Naive thymus-derived CD8-positive, alpha-beta T cell (primary cell): Measurements from ENCODE around the gene C5orf63. TPM values are rescaled to one million over a fixed set of nuclear protein-coding genes. Genes with fewer than 3 reads are reported as not detected.
A peak's percentile ranks its signal among the peaks of the same experiment; 100 is the strongest.
"Not testable (repeated sequence)": the region's sequence is repeated elsewhere in the genome, so short reads cannot be mapped to it uniquely, and the experiment has no call there.

Experiments used
- ATAC-seq, 2 donors: fragments of 150-1000 bp; cut with Tn5 transposase in 1 of 2; sonication (Bioruptor Pico), chemical (Tn5 transposase) in 1 of 2; 1 replicate in 1 of 2; 2 replicates in 1 of 2; pipeline ENCODE4 v1.10.0; 2021; ENCODE audit warnings: mild to moderate bottlenecking in 2 of 2, moderate library complexity in 2 of 2
- POLR2A ChIA-PET: fragments of 350-600 bp; sonication (Branson Sonifier 250); formaldehyde crosslinking; loops from one replicate; lab custom pipeline; 2021; ENCODE audit warnings: antibody characterized with exemption; lab: Charles Lee
- DNase-seq, 10 donors: peaks; one replicate each; pipeline versions ENCODE4 v3.0.0 to v3.0.0-alpha.2; 2020 to 2022
- H3K27ac Mint-ChIP-seq, 10 donors: one replicate each; pipeline ENCODE4 v1.8.0; 2020 to 2022; ENCODE audit warnings: mild to moderate bottlenecking in 10 of 10, mixed read lengths in 10 of 10, moderate library complexity in 4 of 10, inconsistent platforms in 1 of 10
- H3K27me3 Mint-ChIP-seq, 5 donors: one replicate each; pipeline ENCODE4 v1.8.0; 2021 to 2022; ENCODE audit warnings: mixed read lengths in 5 of 5
- H3K36me3 Mint-ChIP-seq, 3 donors: one replicate each; pipeline ENCODE4 v1.8.0; 2020 to 2022; ENCODE audit warnings: mixed read lengths in 3 of 3, mild to moderate bottlenecking in 2 of 3, inconsistent platforms in 1 of 3
- H3K4me1 Mint-ChIP-seq, 4 donors: one replicate each; pipeline ENCODE4 v1.8.0; 2021 to 2022; ENCODE audit warnings: mixed read lengths in 4 of 4
- H3K4me3 Mint-ChIP-seq, 10 donors: one replicate each; pipeline ENCODE4 v1.8.0; 2020 to 2022; ENCODE audit warnings: mild to moderate bottlenecking in 10 of 10, mixed read lengths in 10 of 10, moderate library complexity in 6 of 10, inconsistent platforms in 1 of 10
- H3K9me3 Mint-ChIP-seq, 9 donors: one replicate each; pipeline ENCODE4 v1.8.0; 2020 to 2022; ENCODE audit warnings: mixed read lengths in 9 of 9, mild to moderate bottlenecking in 3 of 9, inconsistent platforms in 1 of 9, moderate library complexity in 1 of 9
- polyA plus RNA-seq, 3 donors: library from polyadenylated mRNA; unstranded; fragments of 300-500 nt; fragmentation: Illumina TruSeq; gene quantifications; one replicate each; pipeline ENCODE4 v1.2.3, GENCODE V29; 2021
- total RNA-seq, 8 experiments: library from RNA in 2 of 8; stranded (reverse) in 2 of 8; gene quantifications; one replicate each; pipeline ENCODE4 v1.2.3 and lab custom pipeline; 2021 to 2026

Gene C5orf63
- total and polyA plus RNA-seq, 5 experiments from 2014 or later: 4.2 to 23.7 (median 5.7) TPM

- H3K27ac Mint-ChIP-seq: no peak overlapping the region
- H3K36me3 Mint-ChIP-seq: peaks cover 0 to 2% (median 0%) of the 10 kb centered on the region in 3 donors
- POLR2A ChIA-PET: no interaction called here
These were observed 61.2 kb downstream of the C5orf63 start for GRCh38 chr5:127011961-127012644.

DNA sequence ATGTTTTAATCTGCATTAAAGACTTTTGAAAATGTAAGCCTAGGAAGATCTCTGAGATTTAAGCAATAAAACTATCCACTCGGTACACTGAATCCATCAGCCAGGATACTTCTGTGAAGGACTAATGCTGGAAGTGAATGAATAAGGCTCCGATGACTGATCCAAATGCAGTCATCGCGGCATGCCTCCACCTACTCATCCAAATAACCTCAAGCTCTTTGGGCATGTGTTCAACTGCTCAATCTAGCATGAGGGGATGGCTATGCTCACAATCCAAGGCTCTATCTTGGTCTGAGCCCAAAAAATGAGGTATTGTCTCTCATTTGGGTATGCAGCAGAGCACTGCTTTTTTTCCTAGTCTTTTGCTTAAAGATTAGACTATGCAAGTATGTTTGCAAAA is 62.1 kb downstream of the C5orf63 start:
- POLR2A ChIA-PET: interaction anchor here (0.6 kb wide), 1 partner anchor 161 kb away, joined by 3 read pairs; no protein-coding TSS in a partner anchor
- no peak overlapping the region for H3K27ac Mint-ChIP-seq
- no peaks in the 10 kb centered on the region for H3K27me3 Mint-ChIP-seq
- DNase-seq (no peak), ATAC-seq (no peak)
- peaks cover 6 to 47% (median 11%) of the 10 kb centered on the region in 4 donors for H3K4me1 Mint-ChIP-seq
- no peaks in the 10 kb centered on the region for H3K36me3 Mint-ChIP-seq
- peaks cover 0 to 4% (median 0%) of the 10 kb centered on the region in 9 donors for H3K9me3 Mint-ChIP-seq
- H3K4me3 Mint-ChIP-seq: no peak overlapping the region

More at GRCh38 chr5:127011961-127012644, 61.2 kb downstream of the C5orf63 start:
- Mint-ChIP-seq H3K4me1 (peaks cover 8 to 38% (median 9%) of the 10 kb centered on the region in 4 donors), H3K27me3 (peaks cover 0 to 2% (median 0%) of the 10 kb centered on the region in 5 donors), H3K4me3 (no peak overlapping the region), H3K9me3 (peaks cover 0 to 4% (median 0%) of the 10 kb centered on the region in 9 donors)
- ATAC-seq: peak in 1 of 2 donors; percentile 42
- no peak for DNase-seq

GRCh38 chr5:127010362-127010761 is 62.9 kb downstream of the C5orf63 start:
- peaks cover 6 to 46% (median 11%) of the 10 kb centered on the region in 4 donors for H3K4me1 Mint-ChIP-seq
- POLR2A ChIA-PET: no interaction called here
- no peaks in the 10 kb centered on the region for H3K27me3 Mint-ChIP-seq
- no peaks in the 10 kb centered on the region for H3K36me3 Mint-ChIP-seq
- H3K27ac Mint-ChIP-seq: no peak overlapping the region
- ATAC-seq (no peak), DNase-seq (no peak)
- no peak overlapping the region for H3K4me3 Mint-ChIP-seq
- peaks cover 0 to 4% (median 0%) of the 10 kb centered on the region in 9 donors for H3K9me3 Mint-ChIP-seq

- no peak overlapping the region for H3K4me3 Mint-ChIP-seq
- H3K4me1 Mint-ChIP-seq: peaks cover 3 to 44% (median 11%) of the 10 kb centered on the region in 4 donors
- POLR2A ChIA-PET: no interaction called here
- no peaks in the 10 kb centered on the region for H3K27me3 Mint-ChIP-seq
- H3K9me3 Mint-ChIP-seq: peaks cover 0 to 4% (median 0%) of the 10 kb centered on the region in 9 donors
- DNase-seq (no peak), ATAC-seq (no peak)
- no peaks in the 10 kb centered on the region for H3K36me3 Mint-ChIP-seq
- H3K27ac Mint-ChIP-seq: no peak overlapping the region
These were observed 63.5 kb downstream of the C5orf63 start for GRCh38 chr5:127009784-127010183.

DNA sequence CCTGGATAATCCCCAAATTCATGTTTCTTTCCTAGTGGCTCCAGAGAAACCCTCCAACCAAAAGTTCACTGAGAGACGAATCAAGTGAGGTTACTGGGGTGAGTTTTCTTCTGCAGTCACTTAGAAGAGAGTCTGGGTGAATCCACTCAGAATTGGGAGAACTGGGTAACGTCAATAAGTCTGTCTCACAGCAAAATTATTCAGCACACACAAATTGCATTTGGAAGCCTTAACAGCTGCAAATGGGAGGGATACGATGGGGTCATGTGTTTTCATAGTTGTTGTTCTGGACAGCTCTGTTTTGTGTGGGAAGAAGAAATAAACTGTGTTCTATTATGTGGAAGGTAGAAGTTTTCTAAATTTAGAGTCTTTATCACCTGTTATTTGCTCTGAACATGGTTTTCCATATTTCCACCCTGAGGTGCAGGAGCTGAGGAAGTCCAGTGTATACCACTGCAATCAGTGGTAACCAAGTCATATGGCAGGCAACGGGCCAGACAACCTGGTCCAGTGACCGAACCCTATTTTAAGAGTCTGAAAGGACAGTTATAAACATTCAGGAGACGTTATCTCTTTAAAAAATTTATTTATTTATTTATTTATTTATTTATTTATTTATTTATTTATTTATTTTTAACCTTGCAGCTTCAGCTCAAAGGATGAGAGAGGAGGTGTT is 64.9 kb downstream of the C5orf63 start:
- no peak for DNase-seq
- Mint-ChIP-seq H3K27ac (peak overlapping the region in 1 of 10 donors; percentile 4), H3K36me3 (no peaks in the 10 kb centered on the region), H3K4me1 (peaks cover under 1 to 43% (median 10%) of the 10 kb centered on the region in 4 donors), H3K4me3 (no peak overlapping the region), H3K9me3 (peaks cover 0 to 4% (median 0%) of the 10 kb centered on the region in 9 donors), H3K27me3 (no peaks in the 10 kb centered on the region)
- POLR2A ChIA-PET: no interaction called here
- no peak for ATAC-seq

DNA sequence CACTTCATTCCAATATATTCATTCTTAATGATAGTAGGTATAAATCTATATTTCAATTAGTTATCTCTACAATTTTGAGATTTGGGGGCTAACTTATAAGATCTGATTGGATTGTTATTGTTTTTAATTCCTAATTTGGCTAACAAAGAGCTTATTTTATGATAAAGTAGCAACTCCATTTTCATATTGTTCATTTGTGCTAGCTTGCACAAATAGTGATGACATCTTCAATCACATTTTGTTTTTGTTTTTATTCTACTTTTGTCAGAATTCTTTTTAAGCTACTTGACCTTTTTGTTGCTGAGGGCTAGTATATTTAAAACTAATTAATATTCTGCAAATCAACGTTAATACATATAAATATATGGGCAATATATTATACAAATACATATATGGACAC is 65.8 kb downstream of the C5orf63 start:
- DNase-seq (no peak), ATAC-seq (no peak)
- Mint-ChIP-seq H3K36me3 (peaks cover 0 to 3% (median 0%) of the 10 kb centered on the region in 3 donors), H3K27me3 (no peaks in the 10 kb centered on the region), H3K27ac (no peak overlapping the region), H3K4me3 (no peak overlapping the region), H3K9me3 (peaks cover 0 to 4% (median 0%) of the 10 kb centered on the region in 9 donors), H3K4me1 (peaks cover 0 to 36% (median 4%) of the 10 kb centered on the region in 4 donors)
- POLR2A ChIA-PET: no interaction called here

- peak overlapping the region in 4 of 10 donors; percentile 20 to 43 (median 41) for H3K27ac Mint-ChIP-seq
- peaks cover 0 to 4% (median 0%) of the 10 kb centered on the region in 9 donors for H3K9me3 Mint-ChIP-seq
- H3K27me3 Mint-ChIP-seq: no peaks in the 10 kb centered on the region
- H3K4me3 Mint-ChIP-seq: peak overlapping the region in 4 of 10 donors; percentile 22 to 32 (median 26)
- peaks cover 0 to 6% (median 0%) of the 10 kb centered on the region in 3 donors for H3K36me3 Mint-ChIP-seq
- no peak for ATAC-seq
- POLR2A ChIA-PET: interaction anchor here (0.7 kb wide), 1 partner anchor 24 kb away, joined by 3 read pairs; the partner anchor contains the start of gene MARCHF3
- peaks cover 0 to 28% (median 4%) of the 10 kb centered on the region in 4 donors for H3K4me1 Mint-ChIP-seq
- no peak for DNase-seq
These were observed 66.6 kb downstream of the C5orf63 start for GRCh38 chr5:127006744-127007143.

DNA sequence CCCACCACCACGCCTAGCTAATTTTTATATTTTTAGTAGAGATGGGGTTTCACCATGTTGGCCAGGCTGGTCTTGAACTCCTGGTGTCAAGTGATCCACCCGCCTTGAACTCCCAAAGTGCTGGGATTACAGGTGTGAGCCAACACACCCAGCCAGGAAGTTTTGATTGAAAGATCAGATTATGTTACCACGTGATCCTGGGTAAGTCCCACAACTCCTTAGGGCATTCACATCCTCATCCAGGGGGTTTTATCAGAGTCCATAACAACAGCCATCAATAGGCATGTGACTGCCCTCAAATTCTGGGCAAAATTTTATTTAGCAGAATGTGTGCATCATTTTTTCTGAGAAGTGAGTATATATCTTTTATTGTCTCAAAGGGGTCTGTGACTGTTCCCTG is 68.0 kb downstream of the C5orf63 start:
- not testable (repeated sequence) for DNase-seq, H3K36me3 Mint-ChIP-seq, H3K4me3 Mint-ChIP-seq, H3K27me3 Mint-ChIP-seq, ATAC-seq, H3K9me3 Mint-ChIP-seq, H3K27ac Mint-ChIP-seq
- H3K4me1 Mint-ChIP-seq: peaks cover 0 to 23% (median 5%) of the 10 kb centered on the region in 4 donors
- POLR2A ChIA-PET: interaction anchor here (0.7 to 1.7 kb wide), 2 partner anchors 29 to 152 kb away, joined by 5 read pairs; no protein-coding TSS in a partner anchor

- peaks cover 0 to 25% (median 6%) of the 10 kb centered on the region in 4 donors for H3K4me1 Mint-ChIP-seq
- ATAC-seq: no peak
- no peaks in the 10 kb centered on the region for H3K9me3 Mint-ChIP-seq
- POLR2A ChIA-PET: interaction anchor here (0.6 to 1.7 kb wide), 4 partner anchors 23 to 260 kb away, joined by 5 read pairs; no protein-coding TSS in a partner anchor
- no peak overlapping the region for H3K4me3 Mint-ChIP-seq
- no peak for DNase-seq
- H3K36me3 Mint-ChIP-seq: peaks cover 0 to 6% (median 0%) of the 10 kb centered on the region in 3 donors
- no peaks in the 10 kb centered on the region for H3K27me3 Mint-ChIP-seq
- no peak overlapping the region for H3K27ac Mint-ChIP-seq
These were observed 68.6 kb downstream of the C5orf63 start for GRCh38 chr5:127004721-127005120.

DNA sequence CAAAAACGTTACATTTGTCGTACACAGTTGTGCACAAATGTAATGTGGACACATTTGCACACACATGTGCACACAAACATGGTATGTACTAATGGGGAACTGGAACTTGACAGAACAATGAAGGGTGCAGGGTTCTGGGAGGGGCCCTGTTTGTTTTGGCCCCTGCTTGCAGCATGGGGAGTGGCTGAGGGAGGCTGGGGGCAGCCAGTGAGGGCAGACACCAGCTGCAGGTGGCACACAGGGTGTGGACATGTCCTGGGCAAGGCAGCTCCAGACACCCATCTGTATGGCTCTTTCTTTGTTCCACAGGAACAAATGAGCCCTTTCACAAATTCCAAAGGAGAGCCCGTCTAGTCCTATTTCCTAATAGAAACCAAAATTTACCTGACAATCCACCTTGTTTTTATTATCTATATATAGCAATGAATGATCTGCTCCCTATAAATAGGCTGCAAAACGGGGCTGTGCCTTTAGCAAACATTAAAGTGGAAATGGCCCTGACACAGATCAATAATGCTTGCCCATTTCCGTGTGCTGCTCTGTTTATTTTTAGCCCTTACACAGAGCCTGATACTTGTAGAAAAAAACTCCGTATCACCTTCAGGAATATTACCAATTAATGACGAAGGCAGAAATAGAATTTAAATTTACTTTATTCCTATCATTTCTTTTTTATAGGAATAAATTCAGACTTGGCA is 69.4 kb downstream of the C5orf63 start:
- POLR2A ChIA-PET: interaction anchor here (0.6 to 1.7 kb wide), 2 partner anchors 24 to 150 kb away, joined by 5 read pairs; no protein-coding TSS in a partner anchor

DNA sequence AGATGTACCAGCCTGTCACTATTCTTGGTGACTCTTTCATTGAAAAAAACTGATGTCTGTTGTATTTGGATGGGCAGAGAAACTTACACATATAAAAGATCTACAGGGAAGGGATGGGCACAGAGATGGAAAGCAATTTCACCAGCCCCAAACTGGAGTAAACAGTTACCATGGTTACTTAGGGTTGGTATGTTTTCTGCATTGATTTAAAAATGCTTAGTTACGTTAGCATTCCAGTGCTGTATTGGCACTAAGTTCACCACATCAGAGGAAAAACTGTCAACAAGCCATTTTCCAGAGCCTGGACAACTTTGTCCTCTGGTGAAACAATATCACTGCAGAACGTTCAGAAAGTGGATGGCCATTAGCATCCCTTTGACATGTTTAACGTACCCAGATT is 70.9 kb downstream of the C5orf63 start:
- peaks cover 0 to 6% (median 0%) of the 10 kb centered on the region in 3 donors for H3K36me3 Mint-ChIP-seq
- no peak overlapping the region for H3K27ac Mint-ChIP-seq
- POLR2A ChIA-PET: interaction anchor here (0.7 kb wide), 1 partner anchor 146 kb away, joined by 4 read pairs; no protein-coding TSS in a partner anchor
- no peak for ATAC-seq
- H3K4me1 Mint-ChIP-seq: peaks cover 0 to 38% (median 7%) of the 10 kb centered on the region in 4 donors
- no peaks in the 10 kb centered on the region for H3K9me3 Mint-ChIP-seq
- H3K27me3 Mint-ChIP-seq: no peaks in the 10 kb centered on the region
- DNase-seq: no peak
- H3K4me3 Mint-ChIP-seq: no peak overlapping the region

More for the DNA sequence above, 69.4 kb downstream of the C5orf63 start:
- H3K4me3 Mint-ChIP-seq: no peak overlapping the region
- no peak overlapping the region for H3K27ac Mint-ChIP-seq
- H3K9me3 Mint-ChIP-seq: no peaks in the 10 kb centered on the region
- H3K27me3 Mint-ChIP-seq: no peaks in the 10 kb centered on the region
- ATAC-seq: no peak
- no peak for DNase-seq
- H3K4me1 Mint-ChIP-seq: peaks cover 0 to 28% (median 7%) of the 10 kb centered on the region in 4 donors
- H3K36me3 Mint-ChIP-seq: peaks cover 0 to 6% (median 0%) of the 10 kb centered on the region in 3 donors

DNA sequence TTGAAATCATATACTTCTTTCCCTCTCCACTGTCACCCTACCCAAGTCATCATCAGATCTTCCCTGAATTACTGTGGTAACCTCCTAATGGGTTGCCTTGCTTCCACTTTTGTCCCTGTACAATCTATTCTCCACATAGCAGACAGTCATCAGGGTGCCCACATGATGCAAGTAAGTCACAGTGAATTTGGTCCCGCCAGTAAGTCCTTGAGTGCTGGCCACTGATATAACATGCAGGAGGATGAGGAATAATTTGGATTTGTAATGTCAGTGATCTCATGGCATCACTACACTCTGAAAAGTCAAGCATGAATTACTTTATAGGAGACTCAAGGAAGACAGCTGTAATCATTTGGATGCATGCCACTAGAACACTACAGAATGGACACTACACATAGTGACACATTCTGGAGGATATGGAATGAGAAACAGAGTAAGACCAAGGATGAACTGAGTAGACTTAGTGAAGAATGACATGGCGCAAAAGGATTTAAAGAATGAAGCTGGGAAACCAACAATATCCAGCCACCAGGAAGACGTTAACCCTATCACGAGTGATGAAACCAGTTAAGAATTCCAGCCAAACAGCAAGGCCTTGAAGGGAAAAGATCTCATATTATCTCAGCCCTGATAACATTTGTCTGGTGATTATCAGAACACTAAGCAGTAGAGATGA is 71.5 kb downstream of the C5orf63 start:
- DNase-seq: no peak
- Mint-ChIP-seq H3K9me3 (no peaks in the 10 kb centered on the region), H3K36me3 (peaks cover 0 to 6% (median 0%) of the 10 kb centered on the region in 3 donors), H3K4me3 (no peak overlapping the region), H3K4me1 (peaks cover 0 to 34% (median 7%) of the 10 kb centered on the region in 4 donors), H3K27me3 (no peaks in the 10 kb centered on the region), H3K27ac (no peak overlapping the region)
- POLR2A ChIA-PET: no interaction called here
- no peak for ATAC-seq
